ENCODE results near the gene TOGARAM1. TPM values are rescaled to one million over a fixed set of nuclear protein-coding genes. Genes with fewer than 3 reads are reported as not detected.
"Not testable (repeated sequence)": the region's sequence is repeated elsewhere in the genome, so short reads cannot be mapped to it uniquely, and the experiment has no call there.

The TOGARAM1 gene
- total RNA-seq, 1 donor from 2014 or later = 42.3 TPM

DNA sequence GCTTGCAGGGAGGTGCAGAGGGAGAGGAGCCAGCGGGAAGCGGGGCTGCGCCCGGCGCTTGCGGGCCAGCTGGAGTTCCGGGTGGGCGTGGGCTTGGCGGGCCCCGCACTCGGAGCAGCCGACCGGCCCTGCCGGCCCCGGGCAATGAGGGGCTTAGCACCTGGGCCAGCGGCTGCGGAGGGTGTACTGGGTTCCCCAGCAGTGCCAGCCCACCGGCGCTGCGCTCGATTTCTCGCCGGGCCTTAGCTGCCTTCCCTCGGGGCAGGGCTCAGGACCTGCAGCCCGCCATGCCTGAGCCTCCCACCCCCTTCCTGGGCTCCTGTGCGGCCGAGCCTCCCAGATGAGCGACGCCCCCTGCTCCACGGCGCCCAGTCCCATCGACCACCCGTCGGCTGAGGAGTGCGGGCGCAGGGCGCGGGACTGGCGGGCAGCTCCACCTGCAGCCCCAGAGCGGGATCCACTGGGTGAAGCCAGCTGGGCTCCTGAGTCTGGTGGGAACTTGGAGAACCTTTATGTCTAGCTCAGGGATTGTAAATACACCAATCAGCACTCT is 118.5 kb downstream of the TOGARAM1 start:
- not testable (repeated sequence) for H3K9ac ChIP-seq (ENCODE audit: low read depth in 1 of 3, low read length in 3 of 3); H3K27ac ChIP-seq (ENCODE audit: low read depth, low read length); H3K36me3 ChIP-seq (ENCODE audit: control insufficient read depth in 3 of 3, insufficient read depth in 3 of 3, low read length in 3 of 3); H3K9me3 ChIP-seq (ENCODE audit: control insufficient read depth in 3 of 3, low read length in 3 of 3); H3K27me3 ChIP-seq (ENCODE audit: control insufficient read depth in 3 of 3, insufficient read depth in 3 of 3, low read length in 3 of 3); H3K4me3 ChIP-seq (ENCODE audit: low read length in 3 of 3)
- peaks cover 9 to 16% (median 12%) of the 10 kb centered on the region in 3 donors for H3K4me1 ChIP-seq (ENCODE audit: control insufficient read depth in 3 of 3, insufficient read depth in 3 of 3, low read length in 3 of 3)

DNA sequence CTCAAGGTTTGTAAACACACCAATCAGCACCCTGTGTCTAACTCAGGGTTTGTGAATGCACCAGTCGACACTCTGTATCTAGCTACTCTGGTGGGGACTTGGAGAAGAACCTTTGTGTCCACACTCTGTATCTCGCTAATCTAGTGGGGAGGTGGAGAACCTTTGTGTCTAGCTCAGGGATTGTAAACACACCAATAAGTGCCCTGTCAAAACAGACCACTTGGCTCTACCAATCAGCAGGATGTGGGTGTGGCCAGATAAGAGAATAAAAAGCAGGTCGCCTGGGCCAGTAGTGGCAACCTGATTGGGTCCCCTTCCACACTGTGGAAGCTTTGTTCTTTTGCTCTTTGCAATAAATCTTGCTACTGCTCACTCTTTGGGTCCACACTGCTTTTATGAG is 119.1 kb downstream of the TOGARAM1 start:
- H3K9me3 ChIP-seq (ENCODE audit: control insufficient read depth in 3 of 3, low read length in 3 of 3); H3K36me3 ChIP-seq (ENCODE audit: control insufficient read depth in 3 of 3, insufficient read depth in 3 of 3, low read length in 3 of 3); H3K4me3 ChIP-seq (ENCODE audit: low read length in 3 of 3); H3K27me3 ChIP-seq (ENCODE audit: control insufficient read depth in 3 of 3, insufficient read depth in 3 of 3, low read length in 3 of 3); H3K9ac ChIP-seq (ENCODE audit: low read depth in 1 of 3, low read length in 3 of 3); H3K27ac ChIP-seq (ENCODE audit: low read depth, low read length): not testable (repeated sequence)
- H3K4me1 ChIP-seq (ENCODE audit: control insufficient read depth in 3 of 3, insufficient read depth in 3 of 3, low read length in 3 of 3) = peaks cover 11 to 22% (median 17%) of the 10 kb centered on the region in 3 donors

DNA sequence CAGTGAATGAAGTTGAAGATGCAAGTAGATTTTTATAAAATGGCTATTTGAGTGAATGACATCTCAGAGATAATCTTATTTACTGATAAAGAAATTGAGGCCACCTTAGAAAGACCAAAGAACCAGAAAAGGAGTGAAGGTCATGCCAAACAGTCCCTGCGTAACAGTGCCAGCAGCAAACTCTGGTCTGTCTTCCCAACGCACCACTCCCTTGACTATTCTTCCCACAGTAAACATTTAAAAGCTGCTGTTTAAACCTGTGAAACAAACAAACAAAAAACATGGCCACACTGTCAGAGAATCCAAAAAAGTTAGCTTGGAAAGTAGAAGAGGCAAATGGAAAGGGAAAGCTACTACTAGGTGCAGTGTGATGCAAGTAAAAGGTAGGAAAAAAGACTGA is 120.4 kb downstream of the TOGARAM1 start:
- H3K27me3 ChIP-seq (ENCODE audit: control insufficient read depth in 3 of 3, insufficient read depth in 3 of 3, low read length in 3 of 3) = no peaks in the 10 kb centered on the region
- H3K27ac ChIP-seq (ENCODE audit: low read depth, low read length) = no peak overlapping the region
- no peak overlapping the region for H3K4me3 ChIP-seq (ENCODE audit: low read length in 3 of 3)
- H3K36me3 ChIP-seq (ENCODE audit: control insufficient read depth in 3 of 3, insufficient read depth in 3 of 3, low read length in 3 of 3) = no peaks in the 10 kb centered on the region
- H3K9me3 ChIP-seq (ENCODE audit: control insufficient read depth in 3 of 3, low read length in 3 of 3) = no peaks in the 10 kb centered on the region
- peaks cover 13 to 28% (median 19%) of the 10 kb centered on the region in 3 donors for H3K4me1 ChIP-seq (ENCODE audit: control insufficient read depth in 3 of 3, insufficient read depth in 3 of 3, low read length in 3 of 3)
- no peak overlapping the region for H3K9ac ChIP-seq (ENCODE audit: low read depth in 1 of 3, low read length in 3 of 3)

DNA sequence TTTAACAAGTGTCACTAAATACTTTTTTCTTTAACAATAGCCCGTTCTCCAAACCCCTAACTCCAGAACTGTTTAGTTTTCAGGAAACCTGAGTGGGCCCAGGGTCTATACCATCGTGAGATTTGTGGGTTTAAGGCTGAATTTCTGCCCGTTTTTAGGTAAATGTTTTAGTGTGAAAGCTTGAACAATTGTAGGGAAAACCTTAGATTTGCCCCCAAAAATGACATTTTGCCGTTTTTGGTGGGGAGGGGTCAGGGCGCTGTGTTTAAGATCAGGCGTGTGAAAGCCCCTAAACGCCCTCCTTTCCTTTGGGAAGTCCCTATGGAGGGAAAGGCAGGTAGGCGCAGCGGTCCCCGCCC is 121.6 kb downstream of the TOGARAM1 start:
- peak overlapping the region; percentile 84 to 92 (median 85) for H3K9ac ChIP-seq (ENCODE audit: low read depth in 1 of 3, low read length in 3 of 3)
- H3K27me3 ChIP-seq (ENCODE audit: control insufficient read depth in 3 of 3, insufficient read depth in 3 of 3, low read length in 3 of 3) = no peaks in the 10 kb centered on the region
- peaks cover 13 to 28% (median 26%) of the 10 kb centered on the region in 3 donors for H3K4me1 ChIP-seq (ENCODE audit: control insufficient read depth in 3 of 3, insufficient read depth in 3 of 3, low read length in 3 of 3)
- H3K36me3 ChIP-seq (ENCODE audit: control insufficient read depth in 3 of 3, insufficient read depth in 3 of 3, low read length in 3 of 3) = no peaks in the 10 kb centered on the region
- peak overlapping the region; percentile 77 to 91 (median 82) for H3K4me3 ChIP-seq (ENCODE audit: low read length in 3 of 3)
- no peaks in the 10 kb centered on the region for H3K9me3 ChIP-seq (ENCODE audit: control insufficient read depth in 3 of 3, low read length in 3 of 3)
- peak overlapping the region; percentile 88 for H3K27ac ChIP-seq (ENCODE audit: low read depth, low read length)

DNA sequence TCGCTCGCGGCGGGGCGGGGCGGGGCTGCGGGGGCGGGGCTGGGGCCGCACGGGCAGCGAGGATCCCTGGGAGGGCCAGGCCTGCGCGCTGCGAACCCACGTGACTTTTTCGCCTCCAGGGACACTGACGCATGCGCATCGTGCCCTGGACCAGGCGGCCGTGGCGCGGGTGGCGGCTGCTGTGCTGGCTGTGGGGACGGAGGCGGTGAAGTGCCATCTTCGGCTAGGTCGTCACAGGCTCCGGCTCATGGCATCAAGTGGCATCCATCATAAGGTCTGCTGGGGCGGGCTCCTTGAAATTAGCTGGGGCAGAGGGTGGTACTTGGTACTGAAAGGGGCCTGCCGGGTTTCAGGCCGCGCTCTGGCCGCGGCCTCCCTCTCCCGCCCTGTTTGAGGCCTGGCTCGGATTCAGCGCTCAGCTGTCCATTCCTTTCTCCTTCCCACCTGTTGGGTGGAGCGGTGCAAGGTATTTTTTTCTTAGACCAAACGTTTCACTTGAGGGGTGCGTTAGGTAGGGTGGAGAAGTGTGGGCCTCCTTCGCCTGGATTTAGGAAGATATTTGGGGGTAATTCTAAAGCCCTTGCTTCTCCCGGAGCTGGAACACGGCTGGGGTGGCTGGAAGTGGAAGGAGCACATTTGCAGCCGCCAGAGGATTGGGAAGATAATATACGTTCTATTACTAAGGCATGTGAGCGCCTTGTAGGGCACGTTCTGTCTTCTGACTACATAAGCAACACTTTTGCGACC is 122.2 kb downstream of the TOGARAM1 start, which contains the start of gene PRPF39:
TSS of gene PRPF39 (plus strand) at position 141 of the 747 bp plus-strand sequence. CDS start 11,124 bp downstream, outside the sequence.
- Histone ChIP-seq H3K27me3 (ENCODE audit: control insufficient read depth in 3 of 3, insufficient read depth in 3 of 3, low read length in 3 of 3) (no peaks in the 10 kb centered on the region), H3K27ac (ENCODE audit: low read depth, low read length) (peak within 1 kb of the TSS; percentile 88), H3K36me3 (ENCODE audit: control insufficient read depth in 3 of 3, insufficient read depth in 3 of 3, low read length in 3 of 3) (no peaks in the 10 kb centered on the region), H3K4me3 (ENCODE audit: low read length in 3 of 3) (peak within 1 kb of the TSS; percentile 77 to 95 (median 91)), H3K9ac (ENCODE audit: low read depth in 1 of 3, low read length in 3 of 3) (peak within 1 kb of the TSS; percentile 84 to 92 (median 87)), H3K4me1 (ENCODE audit: control insufficient read depth in 3 of 3, insufficient read depth in 3 of 3, low read length in 3 of 3) (peaks cover 13 to 30% (median 28%) of the 10 kb centered on the region in 3 donors), H3K9me3 (ENCODE audit: control insufficient read depth in 3 of 3, low read length in 3 of 3) (no peaks in the 10 kb centered on the region)

DNA sequence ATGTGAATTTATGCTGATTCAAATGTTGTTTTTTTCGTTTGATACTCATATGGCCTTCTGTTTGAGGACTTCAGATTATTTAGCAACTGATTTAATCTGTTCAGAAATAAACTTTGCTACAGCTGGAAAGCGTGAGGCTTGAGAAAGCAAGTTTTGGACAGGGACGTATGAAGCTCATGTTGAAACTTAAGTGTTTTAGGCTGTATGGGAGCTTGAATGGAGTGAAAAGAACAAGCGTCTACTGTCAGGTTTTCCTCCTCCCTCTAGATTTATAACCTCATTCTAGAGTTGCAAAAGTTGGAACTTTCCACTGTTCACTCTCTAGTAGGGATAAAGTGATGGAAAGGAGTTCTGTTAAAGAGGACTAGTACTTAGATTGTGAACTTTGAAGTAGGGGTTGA is 123.0 kb downstream of the TOGARAM1 start:
- peaks cover 13 to 36% (median 32%) of the 10 kb centered on the region in 3 donors for H3K4me1 ChIP-seq (ENCODE audit: control insufficient read depth in 3 of 3, insufficient read depth in 3 of 3, low read length in 3 of 3)
- no peaks in the 10 kb centered on the region for H3K9me3 ChIP-seq (ENCODE audit: control insufficient read depth in 3 of 3, low read length in 3 of 3)
- H3K27me3 ChIP-seq (ENCODE audit: control insufficient read depth in 3 of 3, insufficient read depth in 3 of 3, low read length in 3 of 3) = no peaks in the 10 kb centered on the region
- peak overlapping the region; percentile 88 for H3K27ac ChIP-seq (ENCODE audit: low read depth, low read length)
- H3K9ac ChIP-seq (ENCODE audit: low read depth in 1 of 3, low read length in 3 of 3) = peak overlapping the region; percentile 84 to 87 (median 86)
- no peaks in the 10 kb centered on the region for H3K36me3 ChIP-seq (ENCODE audit: control insufficient read depth in 3 of 3, insufficient read depth in 3 of 3, low read length in 3 of 3)
- H3K4me3 ChIP-seq (ENCODE audit: low read length in 3 of 3) = peak overlapping the region; percentile 74 to 95 (median 91)

DNA sequence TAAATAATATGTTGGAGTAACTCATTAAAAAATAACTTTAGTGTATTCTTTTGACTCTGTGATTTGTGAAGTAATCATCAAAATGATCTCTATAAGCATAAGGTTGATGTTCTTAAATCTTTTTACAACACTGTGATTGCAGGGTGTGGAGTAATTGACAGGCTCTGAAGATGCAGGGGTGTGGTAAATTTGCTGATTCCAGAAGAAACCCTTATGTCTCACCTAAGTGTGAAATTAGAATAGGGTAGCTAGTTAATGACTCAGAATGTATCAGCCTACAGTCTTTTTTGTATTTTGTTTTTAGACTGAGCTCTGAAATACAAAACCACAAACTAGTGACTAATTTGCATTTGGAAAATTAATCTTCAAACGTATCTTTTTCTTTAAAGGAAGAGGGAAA is 127.8 kb downstream of the TOGARAM1 start:
- H3K9me3 ChIP-seq (ENCODE audit: control insufficient read depth in 3 of 3, low read length in 3 of 3) = no peaks in the 10 kb centered on the region
- peaks cover 12 to 30% (median 21%) of the 10 kb centered on the region in 3 donors for H3K4me1 ChIP-seq (ENCODE audit: control insufficient read depth in 3 of 3, insufficient read depth in 3 of 3, low read length in 3 of 3)
- H3K4me3 ChIP-seq (ENCODE audit: low read length in 3 of 3) = no peak overlapping the region
- no peaks in the 10 kb centered on the region for H3K36me3 ChIP-seq (ENCODE audit: control insufficient read depth in 3 of 3, insufficient read depth in 3 of 3, low read length in 3 of 3)
- H3K9ac ChIP-seq (ENCODE audit: low read depth in 1 of 3, low read length in 3 of 3) = no peak overlapping the region
- no peak overlapping the region for H3K27ac ChIP-seq (ENCODE audit: low read depth, low read length)
- no peaks in the 10 kb centered on the region for H3K27me3 ChIP-seq (ENCODE audit: control insufficient read depth in 3 of 3, insufficient read depth in 3 of 3, low read length in 3 of 3)

DNA sequence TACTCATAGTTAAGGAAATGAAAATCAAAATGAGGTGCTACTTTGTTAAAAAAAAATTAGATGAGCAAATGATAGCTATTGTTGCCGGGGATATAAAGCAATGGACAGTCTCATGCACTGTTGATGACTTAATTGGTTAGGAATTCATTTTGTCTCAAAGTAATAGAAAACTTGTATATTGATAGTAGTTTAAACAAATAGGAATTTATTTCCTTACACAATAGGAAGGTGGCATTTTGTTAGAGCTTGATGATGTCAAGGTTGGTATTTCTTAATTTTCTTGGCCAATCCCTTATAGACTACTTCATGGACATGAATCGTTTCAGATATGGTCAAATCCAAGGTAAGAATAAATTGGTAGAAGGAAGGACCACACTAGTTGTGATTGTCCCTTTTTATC is 129.7 kb downstream of the TOGARAM1 start:
- Histone ChIP-seq H3K27me3 (ENCODE audit: control insufficient read depth in 3 of 3, insufficient read depth in 3 of 3, low read length in 3 of 3) (no peaks in the 10 kb centered on the region), H3K4me1 (ENCODE audit: control insufficient read depth in 3 of 3, insufficient read depth in 3 of 3, low read length in 3 of 3) (peaks cover 3 to 19% (median 4%) of the 10 kb centered on the region in 3 donors), H3K9ac (ENCODE audit: low read depth in 1 of 3, low read length in 3 of 3) (no peak overlapping the region), H3K27ac (ENCODE audit: low read depth, low read length) (no peak overlapping the region), H3K9me3 (ENCODE audit: control insufficient read depth in 3 of 3, low read length in 3 of 3) (no peaks in the 10 kb centered on the region), H3K4me3 (ENCODE audit: low read length in 3 of 3) (no peak overlapping the region), H3K36me3 (ENCODE audit: control insufficient read depth in 3 of 3, insufficient read depth in 3 of 3, low read length in 3 of 3) (peaks cover 6 to 8% (median 8%) of the 10 kb centered on the region in 3 donors)

DNA sequence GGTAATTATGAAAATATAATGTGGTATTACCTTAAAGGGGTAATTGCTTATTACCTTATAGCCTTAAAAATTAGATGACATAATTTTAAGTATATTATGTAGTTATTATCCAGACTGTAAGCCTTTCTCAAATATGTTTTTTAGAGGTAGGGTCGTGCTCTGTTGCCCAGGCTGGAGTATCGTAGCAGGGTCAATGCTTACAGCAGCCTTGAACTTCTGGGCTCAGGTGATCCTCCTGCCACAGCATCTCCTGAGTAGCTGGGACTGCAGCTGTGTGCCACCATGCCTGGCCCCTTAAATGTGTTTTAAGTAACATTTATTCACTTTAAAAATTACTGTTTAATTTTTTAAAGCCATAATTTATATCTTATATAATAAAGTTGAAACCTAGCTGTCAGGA is 132.3 kb downstream of the TOGARAM1 start:
- H3K27ac ChIP-seq (ENCODE audit: low read depth, low read length) = no peak overlapping the region
- no peak overlapping the region for H3K4me3 ChIP-seq (ENCODE audit: low read length in 3 of 3)
- H3K9me3 ChIP-seq (ENCODE audit: control insufficient read depth in 3 of 3, low read length in 3 of 3) = no peaks in the 10 kb centered on the region
- peaks cover 3 to 6% (median 4%) of the 10 kb centered on the region in 3 donors for H3K4me1 ChIP-seq (ENCODE audit: control insufficient read depth in 3 of 3, insufficient read depth in 3 of 3, low read length in 3 of 3)
- H3K9ac ChIP-seq (ENCODE audit: low read depth in 1 of 3, low read length in 3 of 3) = no peak overlapping the region
- peaks cover 9 to 24% (median 21%) of the 10 kb centered on the region in 3 donors for H3K36me3 ChIP-seq (ENCODE audit: control insufficient read depth in 3 of 3, insufficient read depth in 3 of 3, low read length in 3 of 3)
- no peaks in the 10 kb centered on the region for H3K27me3 ChIP-seq (ENCODE audit: control insufficient read depth in 3 of 3, insufficient read depth in 3 of 3, low read length in 3 of 3)

DNA sequence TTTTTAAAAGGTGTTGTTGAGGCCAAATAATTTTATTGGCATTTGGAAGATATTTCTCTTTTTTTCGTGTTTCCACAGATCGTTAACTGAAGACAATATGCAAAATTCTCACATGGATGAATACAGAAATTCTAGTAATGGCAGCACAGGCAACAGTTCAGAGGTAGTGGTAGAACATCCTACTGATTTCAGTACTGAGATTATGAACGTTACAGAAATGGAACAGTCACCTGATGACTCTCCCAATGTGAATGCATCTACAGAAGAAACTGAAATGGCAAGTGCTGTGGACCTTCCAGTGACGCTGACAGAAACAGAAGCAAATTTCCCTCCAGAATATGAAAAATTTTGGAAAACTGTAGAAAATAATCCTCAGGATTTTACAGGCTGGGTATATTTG is 133.2 kb downstream of the TOGARAM1 start:
- Histone ChIP-seq H3K36me3 (ENCODE audit: control insufficient read depth in 3 of 3, insufficient read depth in 3 of 3, low read length in 3 of 3) (peaks cover 9 to 27% (median 23%) of the 10 kb centered on the region in 3 donors), H3K27ac (ENCODE audit: low read depth, low read length) (no peak overlapping the region), H3K4me1 (ENCODE audit: control insufficient read depth in 3 of 3, insufficient read depth in 3 of 3, low read length in 3 of 3) (peaks cover 0 to 3% (median 0%) of the 10 kb centered on the region in 3 donors), H3K9me3 (ENCODE audit: control insufficient read depth in 3 of 3, low read length in 3 of 3) (no peaks in the 10 kb centered on the region), H3K4me3 (ENCODE audit: low read length in 3 of 3) (no peak overlapping the region), H3K27me3 (ENCODE audit: control insufficient read depth in 3 of 3, insufficient read depth in 3 of 3, low read length in 3 of 3) (no peaks in the 10 kb centered on the region), H3K9ac (ENCODE audit: low read depth in 1 of 3, low read length in 3 of 3) (no peak overlapping the region)
